H9 (cell line): Measurements from ENCODE around the gene RNF103. TPM values are rescaled to one million over a fixed set of nuclear protein-coding genes. Genes with fewer than 3 reads are reported as not detected.

Experiments used
- DNase-seq: peaks from one replicate; pipeline ENCODE4 v3.0.0-alpha.2; 2017
- H2AFZ ChIP-seq: one replicate; pipeline ENCODE4 v1.6.1; 2013; ENCODE audit warnings: mild to moderate bottlenecking, low read length, control low read depth, moderate library complexity
- H2AK5ac ChIP-seq: 2 replicates; pipeline ENCODE4 v1.6.1; 2013; ENCODE audit warnings: low read length, control low read depth, mixed read lengths; ENCODE audit not compliant: insufficient read length
- H2BK120ac ChIP-seq: one replicate; pipeline ENCODE4 v1.6.1; 2013; ENCODE audit warnings: low read depth, mild to moderate bottlenecking, low read length, control low read depth, inconsistent platforms; ENCODE audit not compliant: poor library complexity, severe bottlenecking
- H2BK12ac ChIP-seq: 2 replicates; pipeline ENCODE4 v1.6.1; 2013; ENCODE audit warnings: low read length, control low read depth, mixed read lengths, low read depth; ENCODE audit not compliant: insufficient read length
- H2BK15ac ChIP-seq: 2 replicates; pipeline ENCODE4 v1.6.1; 2013; ENCODE audit warnings: low read depth, low read length, control low read depth
- H2BK20ac ChIP-seq: one replicate; pipeline ENCODE4 v1.6.1; 2013; ENCODE audit warnings: low read depth, mild to moderate bottlenecking, low read length, control low read depth, inconsistent platforms; ENCODE audit not compliant: poor library complexity, severe bottlenecking
- H2BK5ac ChIP-seq: 2 replicates; pipeline ENCODE4 v1.6.1; 2013; ENCODE audit warnings: low read length, control low read depth, mixed read lengths; ENCODE audit not compliant: insufficient read length
- H3K14ac ChIP-seq: 2 replicates; pipeline ENCODE4 v1.6.1; 2013; ENCODE audit warnings: low read length, control low read depth; ENCODE audit not compliant: insufficient read depth
- H3K18ac ChIP-seq: 2 replicates; pipeline ENCODE4 v1.6.1; 2013; ENCODE audit warnings: low read depth, mild to moderate bottlenecking, mixed read lengths, low read length, control low read depth; ENCODE audit not compliant: insufficient read length
- H3K23ac ChIP-seq: 2 replicates; pipeline ENCODE4 v1.6.1; 2013; ENCODE audit warnings: low read length, control low read depth, mixed read lengths, low read depth; ENCODE audit not compliant: insufficient read length
- H3K23me2 ChIP-seq: 2 replicates; pipeline ENCODE4 v1.6.1; 2013; ENCODE audit warnings: low read depth, mild to moderate bottlenecking, mixed read lengths, low read length, control low read depth; ENCODE audit not compliant: insufficient read length, poor library complexity, severe bottlenecking
- H3K27ac ChIP-seq: 2 replicates; pipeline ENCODE4 v1.5.1; 2013; ENCODE audit warnings: low read length, control low read depth, mixed read lengths, low read depth; ENCODE audit not compliant: insufficient read length
- H3K27me3 ChIP-seq: 2 replicates; pipeline ENCODE4 v1.6.1; 2013; ENCODE audit warnings: low read length, control low read depth, inconsistent platforms; ENCODE audit not compliant: insufficient read depth
- H3K4ac ChIP-seq: 2 replicates; pipeline ENCODE4 v1.6.1; 2013; ENCODE audit warnings: low read depth, mild to moderate bottlenecking, control low read depth, inconsistent platforms, low read length, moderate library complexity
- H3K4me1 ChIP-seq: 2 replicates; pipeline ENCODE4 v1.6.1; 2013; ENCODE audit warnings: low read length, control low read depth, inconsistent platforms; ENCODE audit not compliant: insufficient read depth
- H3K4me2 ChIP-seq: 2 replicates; pipeline ENCODE4 v1.6.1; 2013; ENCODE audit warnings: low read length, control low read depth, mixed read lengths; ENCODE audit not compliant: insufficient read length, insufficient read depth
- H3K56ac ChIP-seq: 2 replicates; pipeline ENCODE4 v1.6.1; 2013; ENCODE audit warnings: low read depth, mild to moderate bottlenecking, mixed read lengths, low read length, control low read depth; ENCODE audit not compliant: insufficient read length
- H3K79me1 ChIP-seq: 2 replicates; pipeline ENCODE4 v1.6.1; 2013; ENCODE audit warnings: low read depth, mild to moderate bottlenecking, moderate library complexity, low read length, control low read depth, inconsistent platforms; ENCODE audit not compliant: insufficient read depth, poor library complexity, severe bottlenecking
- H3K79me2 ChIP-seq: 2 replicates; pipeline ENCODE4 v1.6.1; 2013; ENCODE audit warnings: low read length, control low read depth, inconsistent platforms; ENCODE audit not compliant: insufficient read depth
- H3K9ac ChIP-seq: 2 replicates; pipeline ENCODE4 v1.6.1; 2013; ENCODE audit warnings: low read length, control low read depth, mixed read lengths; ENCODE audit not compliant: insufficient read length; ENCODE audit errors: extremely low read depth
- H3K9me3 ChIP-seq: one replicate; pipeline ENCODE4 v1.6.1; 2013; ENCODE audit warnings: low read depth, low read length, inconsistent platforms; ENCODE audit not compliant: control insufficient read depth
- H3T11ph ChIP-seq: one replicate; pipeline ENCODE4 v1.6.1; 2013; ENCODE audit warnings: mild to moderate bottlenecking, low read length, control low read depth, inconsistent platforms
- H4K20me1 ChIP-seq: one replicate; pipeline ENCODE4 v1.6.1; 2013; ENCODE audit not compliant: control insufficient read depth, insufficient read length, insufficient read depth
- H4K5ac ChIP-seq: 2 replicates; pipeline ENCODE4 v1.6.1; 2013; ENCODE audit warnings: low read depth, mild to moderate bottlenecking, mixed read lengths, low read length, control low read depth; ENCODE audit not compliant: insufficient read length
- H4K8ac ChIP-seq: replicated peaks from 2 replicates; pipeline ENCODE4 v1.6.1; 2013; ENCODE audit warnings: low read length, control low read depth, mixed read lengths, low read depth; ENCODE audit not compliant: insufficient read length
- H4K91ac ChIP-seq: 2 replicates; pipeline ENCODE4 v1.6.1; 2013; ENCODE audit warnings: low read depth, mild to moderate bottlenecking, moderate library complexity, mixed read lengths, low read length, control low read depth; ENCODE audit not compliant: insufficient read length
- H3K27ac Mint-ChIP-seq, 3 experiments: 2 replicates in 2 of 3; 3 replicates in 1 of 3; pipeline ENCODE4 v1.8.0; 2020 to 2021; ENCODE audit warnings: mixed read lengths in 3 of 3, mild to moderate bottlenecking in 1 of 3, moderate library complexity in 1 of 3
- H3K27me3 Mint-ChIP-seq: 2 replicates; pipeline ENCODE4 v1.8.0; 2021; ENCODE audit warnings: low read depth, mild to moderate bottlenecking, moderate library complexity, mixed read lengths
- H3K36me3 Mint-ChIP-seq, 3 experiments: 2 replicates in 2 of 3; 3 replicates in 1 of 3; pipeline ENCODE4 v1.8.0; 2020 to 2021; ENCODE audit warnings: low read depth in 3 of 3, mixed read lengths in 3 of 3; ENCODE audit not compliant: insufficient read depth in 1 of 3
- H3K4me1 Mint-ChIP-seq, 2 experiments: 2 replicates each; pipeline ENCODE4 v1.8.0; 2020; ENCODE audit warnings: mixed read lengths in 2 of 2
- H3K4me3 Mint-ChIP-seq, 2 experiments: 2 replicates in 1 of 2; 3 replicates in 1 of 2; pipeline ENCODE4 v1.8.0; 2020 to 2021; ENCODE audit warnings: mild to moderate bottlenecking in 2 of 2, mixed read lengths in 2 of 2, moderate library complexity in 1 of 2
- H3K9me3 Mint-ChIP-seq, 2 experiments: 2 replicates in 1 of 2; 3 replicates in 1 of 2; pipeline ENCODE4 v1.8.0; 2020; ENCODE audit warnings: mild to moderate bottlenecking in 2 of 2, mixed read lengths in 2 of 2, moderate library complexity in 1 of 2
- CTCF ChIP-seq: fragments of 200-600 bp; sonication (generic); conservative IDR thresholded peaks from 3 replicates; pipeline ENCODE4 v1.8.0; 2021; ENCODE audit warnings: antibody characterized with exemption, mild to moderate bottlenecking
- WGBS: extraction: QIAGEN DNeasy Blood & Tissue Kit; methylation state at CpG from one replicate; pipeline ENCODE4 v1.1.7; 2013; ENCODE audit warnings: missing lambda C conversion rate, low lambda C conversion rate, mixed read lengths; ENCODE audit not compliant: insufficient read length; ENCODE audit errors: extremely low coverage; 5-methylcytosine and 5-hydroxymethylcytosine counted together
- total RNA-seq: library from RNA; stranded (reverse); gene quantifications from 2 replicates; pipeline ENCODE4 v1.2.1, GENCODE V29; 2021

Gene RNF103
- total RNA-seq, 1 experiment from 2014 or later = 7.1 TPM

DNA sequence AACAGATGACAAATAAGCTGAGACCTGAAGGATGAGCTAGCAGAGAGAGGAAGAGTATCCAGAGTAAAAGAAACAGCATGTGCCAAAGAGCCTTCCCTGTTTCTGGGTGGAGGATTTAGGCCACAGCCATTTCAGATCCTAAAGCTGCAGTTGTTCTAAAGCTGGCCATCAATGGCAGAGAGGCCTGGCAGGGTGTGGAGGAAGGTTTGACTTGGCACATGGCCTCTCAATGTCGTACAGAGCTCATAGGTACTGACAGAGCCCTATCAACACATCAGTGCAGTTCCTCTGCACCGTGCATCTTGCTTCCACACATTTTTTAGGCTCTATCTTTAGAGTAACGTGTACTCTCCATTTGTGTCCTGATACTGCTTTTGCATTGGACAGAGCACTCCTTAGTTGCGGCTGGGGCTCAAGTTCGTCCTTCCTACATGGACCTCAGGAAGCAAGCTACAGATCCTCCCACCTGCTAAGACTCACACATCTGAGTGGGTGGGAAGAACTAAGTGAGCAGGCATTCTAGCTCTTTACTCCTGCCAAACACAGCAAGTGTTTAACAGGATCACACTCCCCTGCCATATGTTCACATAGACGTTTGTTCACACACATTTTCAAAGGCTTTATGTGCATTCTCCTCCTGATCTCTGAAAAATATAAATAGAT is 57.4 kb downstream of the RNF103 start:
- H4K91ac ChIP-seq = no peak overlapping the region
- no peak overlapping the region for H2AK5ac ChIP-seq
- no peak overlapping the region for H3K4me2 ChIP-seq
- no peak overlapping the region for H4K8ac ChIP-seq
- no peak overlapping the region for H3T11ph ChIP-seq
- H3K27ac ChIP-seq = no peak overlapping the region
- no peak overlapping the region for H3K18ac ChIP-seq
- no peak for TF ChIP-seq CTCF
- no peaks in the 10 kb centered on the region for H3K79me2 ChIP-seq
- peaks cover 6% of the 10 kb centered on the region for H3K23me2 ChIP-seq
- H4K20me1 ChIP-seq = no peaks in the 10 kb centered on the region
- DNase-seq = no peak
- no peaks in the 10 kb centered on the region for H3K27me3 ChIP-seq
- no peak overlapping the region for H2BK15ac ChIP-seq
- no peak overlapping the region for H4K5ac ChIP-seq
- no peak overlapping the region for H2AFZ ChIP-seq
- Mint-ChIP-seq H3K27me3 (peaks cover 25% of the 10 kb centered on the region), H3K9me3 (peaks cover 4 to 12% of the 10 kb centered on the region in 2 experiments; a peak in 4 of 5 replicates), H3K27ac (no peak overlapping the region), H3K4me1 (peaks cover 15% of the 10 kb centered on the region in 2 experiments), H3K4me3 (no peak overlapping the region), H3K36me3 (peaks cover 0 to 10% (median 4%) of the 10 kb centered on the region in 3 experiments; a peak in 3 of 7 replicates)
- no peak overlapping the region for H2BK5ac ChIP-seq
- H3K4ac ChIP-seq = no peak overlapping the region
- H3K56ac ChIP-seq = no peak overlapping the region
- no peaks in the 10 kb centered on the region; the same call in 1 of the 2 replicates for H3K4me1 ChIP-seq
- H2BK12ac ChIP-seq = no peak overlapping the region
- H3K23ac ChIP-seq = no peak overlapping the region
- H2BK20ac ChIP-seq = no peak overlapping the region
- H3K79me1 ChIP-seq = no peaks in the 10 kb centered on the region
- H3K14ac ChIP-seq = no peak overlapping the region
- WGBS = no CpG with 5 or more reads among the region's 6 CpGs
- no peak overlapping the region for H3K9ac ChIP-seq
- no peak overlapping the region for H2BK120ac ChIP-seq
- no peaks in the 10 kb centered on the region for H3K9me3 ChIP-seq
